ENCODE results near the gene MVB12A.

DNA sequence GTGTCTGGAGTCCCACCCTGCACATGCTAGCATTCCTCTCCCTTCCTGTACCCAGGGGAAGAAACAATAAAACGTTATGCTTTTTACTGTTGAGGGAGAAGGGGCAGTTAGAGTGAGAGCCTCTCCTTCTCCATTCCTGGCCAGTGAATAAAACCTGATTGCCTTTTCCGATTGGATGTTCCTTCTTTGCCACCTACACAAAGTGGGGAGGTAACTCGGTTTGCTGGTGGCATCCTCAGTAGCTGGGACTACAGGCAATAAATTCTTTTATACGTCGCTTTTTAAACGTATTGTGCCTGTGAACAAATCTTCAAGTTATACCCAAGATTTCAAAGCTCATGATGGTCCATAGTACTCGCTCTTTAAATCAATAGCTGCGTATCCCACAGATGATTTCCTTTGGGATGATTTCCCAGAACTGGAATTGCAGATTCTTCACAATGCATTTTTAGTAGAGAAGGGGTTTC, 660 bp upstream of the MVB12A start:
- TF ChIP-seq, protein P1, sequence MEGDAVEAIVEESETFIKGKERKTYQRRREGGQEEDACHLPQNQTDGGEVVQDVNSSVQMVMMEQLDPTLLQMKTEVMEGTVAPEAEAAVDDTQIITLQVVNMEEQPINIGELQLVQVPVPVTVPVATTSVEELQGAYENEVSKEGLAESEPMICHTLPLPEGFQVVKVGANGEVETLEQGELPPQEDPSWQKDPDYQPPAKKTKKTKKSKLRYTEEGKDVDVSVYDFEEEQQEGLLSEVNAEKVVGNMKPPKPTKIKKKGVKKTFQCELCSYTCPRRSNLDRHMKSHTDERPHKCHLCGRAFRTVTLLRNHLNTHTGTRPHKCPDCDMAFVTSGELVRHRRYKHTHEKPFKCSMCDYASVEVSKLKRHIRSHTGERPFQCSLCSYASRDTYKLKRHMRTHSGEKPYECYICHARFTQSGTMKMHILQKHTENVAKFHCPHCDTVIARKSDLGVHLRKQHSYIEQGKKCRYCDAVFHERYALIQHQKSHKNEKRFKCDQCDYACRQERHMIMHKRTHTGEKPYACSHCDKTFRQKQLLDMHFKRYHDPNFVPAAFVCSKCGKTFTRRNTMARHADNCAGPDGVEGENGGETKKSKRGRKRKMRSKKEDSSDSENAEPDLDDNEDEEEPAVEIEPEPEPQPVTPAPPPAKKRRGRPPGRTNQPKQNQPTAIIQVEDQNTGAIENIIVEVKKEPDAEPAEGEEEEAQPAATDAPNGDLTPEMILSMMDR (IDR thresholded peaks at IDR 0.05; ENCODE audit: control extremely low read depth in 1 of 3, insufficient read depth in 1 of 3, low read depth in 1 of 3, low read length in 3 of 3), result no peak
- no peak for TF ChIP-seq EGR1 (IDR thresholded peaks at IDR 0.05; ENCODE audit: borderline replicate concordance, low read depth, low read length)
- TF ChIP-seq, protein P2, sequence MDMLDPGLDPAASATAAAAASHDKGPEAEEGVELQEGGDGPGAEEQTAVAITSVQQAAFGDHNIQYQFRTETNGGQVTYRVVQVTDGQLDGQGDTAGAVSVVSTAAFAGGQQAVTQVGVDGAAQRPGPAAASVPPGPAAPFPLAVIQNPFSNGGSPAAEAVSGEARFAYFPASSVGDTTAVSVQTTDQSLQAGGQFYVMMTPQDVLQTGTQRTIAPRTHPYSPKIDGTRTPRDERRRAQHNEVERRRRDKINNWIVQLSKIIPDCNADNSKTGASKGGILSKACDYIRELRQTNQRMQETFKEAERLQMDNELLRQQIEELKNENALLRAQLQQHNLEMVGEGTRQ (IDR thresholded peaks at IDR 0.05; ENCODE audit: low read length), result no peak
- TF ChIP-seq POLR2A (IDR thresholded peaks at IDR 0.05; ENCODE audit: control extremely low read depth in 1 of 2, low read depth in 2 of 2, low read length in 2 of 2), result no peak
- no peak for TF ChIP-seq RFX5 (IDR thresholded peaks at IDR 0.05; ENCODE audit: borderline replicate concordance, low read depth, low read length)
- TF ChIP-seq RAD21 (IDR thresholded peaks at IDR 0.05 in 1 of 2, conservative IDR thresholded peaks at IDR 0.05 in 1 of 2; ENCODE audit: low read depth in 2 of 2, low read length in 2 of 2), result no peak
